H1 (cell line): ENCODE results near the gene DDX55. TPM values are rescaled to one million over a fixed set of nuclear protein-coding genes. Genes with fewer than 3 reads are reported as not detected.

ENCODE experiments used
- ATF3 ChIP-seq: IDR thresholded peaks from 2 replicates; pipeline ENCODE4 v1.6.1; 2011; ENCODE audit warnings: low read depth, mild to moderate bottlenecking, low read length; ENCODE audit not compliant: insufficient read depth
- SIN3A ChIP-seq, 2 experiments: IDR thresholded peaks in 1 of 2; conservative IDR thresholded peaks in 1 of 2; 2 replicates each; pipeline ENCODE4 v1.6.1; 2011 to 2012; ENCODE audit warnings: low read length in 2 of 2, improper control_type of control experiment in 1 of 2, low read depth in 1 of 2, mild to moderate bottlenecking in 1 of 2
- TAF1 ChIP-seq: IDR thresholded peaks from 2 replicates; pipeline ENCODE4 v1.6.1; 2011; ENCODE audit warnings: mild to moderate bottlenecking, low read depth, low read length
- polyA plus RNA-seq, 7 experiments: library from polyadenylated mRNA; depleted of rRNA in 3 of 7; stranded (reverse) in 5 of 7; unstranded in 2 of 7; fragments of >200 nt in 5 of 7; fragments of 200-250 nt in 2 of 7; gene quantifications; 1 replicate in 5 of 7; 2 replicates in 1 of 7; 4 replicates in 1 of 7; pipeline versions ENCODE4 v1.2.1 to v1.2.3, GENCODE V29; 2011 to 2013; ENCODE audit warnings: missing spikeins in 2 of 7, mixed read lengths in 2 of 7
- total RNA-seq: library from RNA; stranded (reverse); fragmentation: NEBNext Ultra II Directional; extraction: Animal tissue kit (Norgen Biotek cat#: 25700); gene quantifications from 2 replicates; pipeline ENCODE4 v1.2.1, GENCODE V29; 2021

DDX55 gene
- total and polyA plus RNA-seq, 2 of the 8 experiments (the other 6 are each of a cell fraction or from before 2014, with no cell fraction given) = 25.8 to 37.7 TPM

GRCh38 chr12:123573870-123574269 lies 28.0 kb upstream of the DDX55 start (continued):
- TF ChIP-seq ATF3 (no peak), SIN3A (conservative IDR thresholded peaks at IDR 0.05 in 1 of 2, IDR thresholded peaks at IDR 0.05 in 1 of 2; ENCODE audit: low read depth in 1 of 2, low read length in 2 of 2) (no peak), TAF1 (no peak)
